HepG2 (cell line): ENCODE measurements around the gene SOCS3. TPM values are rescaled to one million over a fixed set of nuclear protein-coding genes. Genes with fewer than 3 reads are reported as not detected.
A peak's percentile ranks its signal among the peaks of the same experiment; 100 is the strongest.

Source experiments
- ARID5B ChIP-seq: IDR thresholded peaks from 2 replicates; pipeline ENCODE4 v1.4.0; 2020; ENCODE audit warnings: mild to moderate bottlenecking, missing genetic modification reagents
- CBX1 ChIP-seq: IDR thresholded peaks from one replicate; pipeline ENCODE4 v1.6.1; 2016; ENCODE audit warnings: antibody characterized with exemption, low read depth
- FOXK1 ChIP-seq: sonication (generic); formaldehyde crosslinking; IDR thresholded peaks from 2 replicates; pipeline ENCODE4 v1.4.0; 2020; ENCODE audit warnings: low read depth, missing genetic modification reagents, borderline replicate concordance
- NFATC3 ChIP-seq: sonication (generic); formaldehyde crosslinking; IDR thresholded peaks from 2 replicates; pipeline ENCODE4 v1.5.1; 2020; ENCODE audit warnings: mild to moderate bottlenecking, missing genetic modification reagents
- NR2C2 ChIP-seq: sonication (generic); formaldehyde crosslinking; IDR thresholded peaks from 2 replicates; pipeline ENCODE4 v1.4.0; 2020; ENCODE audit warnings: missing genetic modification reagents, mild to moderate bottlenecking, moderate library complexity, borderline replicate concordance
- NRL ChIP-seq: sonication (generic); formaldehyde crosslinking; IDR thresholded peaks from 2 replicates; pipeline ENCODE4 v1.5.0; 2020; ENCODE audit warnings: missing genetic modification reagents, mild to moderate bottlenecking, moderate library complexity, borderline replicate concordance
- RERE ChIP-seq: IDR thresholded peaks from 2 replicates; pipeline ENCODE4 v1.6.1; 2016; ENCODE audit warnings: low read depth, missing genetic modification reagents, missing compliant biosample characterization
- SIN3A ChIP-seq: IDR thresholded peaks from 2 replicates; pipeline ENCODE4 v1.6.1; 2011; ENCODE audit warnings: low read depth, mild to moderate bottlenecking, control low read depth, low read length, borderline replicate concordance
- SRF ChIP-seq: IDR thresholded peaks from 2 replicates; pipeline ENCODE4 v1.6.1; 2011; ENCODE audit warnings: mild to moderate bottlenecking, low read depth, low read length, moderate library complexity
- ZC3H4 ChIP-seq: sonication (generic); formaldehyde crosslinking; IDR thresholded peaks from 2 replicates; pipeline ENCODE4 v1.4.0; 2020; ENCODE audit warnings: missing genetic modification reagents, borderline replicate concordance
- ZNF281 ChIP-seq: sonication (generic); formaldehyde crosslinking; IDR thresholded peaks from 2 replicates; pipeline ENCODE4 v1.4.0; 2020; ENCODE audit warnings: missing genetic modification reagents, borderline replicate concordance
- ZNF556 ChIP-seq: sonication (generic); formaldehyde crosslinking; IDR thresholded peaks from 2 replicates; pipeline ENCODE4 v1.4.0; 2020; ENCODE audit warnings: mild to moderate bottlenecking, missing genetic modification reagents, borderline replicate concordance
- ZNF724P ChIP-seq: sonication (generic); formaldehyde crosslinking; IDR thresholded peaks from 2 replicates; pipeline ENCODE4 v1.8.0; 2022; ENCODE audit warnings: missing genetic modification reagents, borderline replicate concordance
- ZNF747 ChIP-seq: sonication (generic); formaldehyde crosslinking; IDR thresholded peaks from 2 replicates; pipeline ENCODE4 v1.8.1; 2023; ENCODE audit warnings: missing genetic modification reagents, mild to moderate bottlenecking, borderline replicate concordance
- ZSCAN21 ChIP-seq: sonication (generic); formaldehyde crosslinking; IDR thresholded peaks from 2 replicates; pipeline ENCODE4 v1.8.0; 2022; ENCODE audit warnings: mild to moderate bottlenecking, missing genetic modification reagents, moderate library complexity, borderline replicate concordance
- polyA plus RNA-seq, 8 experiments: library from polyadenylated mRNA; depleted of rRNA in 3 of 8; stranded (reverse) in 7 of 8; unstranded in 1 of 8; fragments of >200 nt; fragmentation: Illumina TruSeq in 4 of 8; extraction: Trizol in 4 of 8; gene quantifications; 2 replicates each; pipeline versions ENCODE4 v1.2.1 to v1.2.3, GENCODE V29; 2011 to 2016; ENCODE audit warnings: low read depth in 4 of 8, missing spikeins in 1 of 8, mixed read lengths in 1 of 8; ENCODE audit not compliant: insufficient read depth in 1 of 8
- total RNA-seq, 5 experiments: library from RNA; depleted of rRNA; stranded (reverse); fragments of >200 nt; fragmentation: Illumina TruSeq; extraction: Trizol; gene quantifications; 2 replicates each; pipeline ENCODE4 v1.2.3, GENCODE V29; 2016; ENCODE audit warnings: low read depth in 1 of 5

Gene SOCS3
- total and polyA plus RNA-seq, 2 of the 13 experiments (the other 11 are each of a cell fraction or from before 2014, with no cell fraction given) = 0.77 to 2.4 TPM

- TF ChIP-seq ZNF724P (peak; percentile 84; the same call in 1 of the 2 replicates), ZNF556 (CRISPR knock-in tag) (peak; percentile 94), SIN3A (peak; percentile 98; the same call in 1 of the 2 replicates), CBX1 (peak; percentile 92), NRL (CRISPR knock-in tag) (peak; percentile 67; the same call in 1 of the 2 replicates), FOXK1 (peak; percentile 89; the same call in 1 of the 2 replicates), ZC3H4 (CRISPR knock-in tag) (no peak), ZNF281 (CRISPR knock-in tag) (peak; percentile 55; the same call in 1 of the 2 replicates), RERE (CRISPR knock-in tag) (0 out of 2 replicates have a peak, but pooled peaks have one; percentile 30), ZSCAN21 (CRISPR knock-in tag) (peak; percentile 90; the same call in 1 of the 2 replicates), ARID5B (peak; percentile 79), SRF (0 out of 2 replicates have a peak, but pooled peaks have one; percentile 31), NR2C2 (CRISPR knock-in tag) (peak; percentile 85), ZNF747 (peak; percentile 97), NFATC3 (peak; percentile 85)
Measured at GRCh38 chr17:78378225-78379130, 18.6 kb upstream of the SOCS3 start, which contains the start of gene PGS1 (continued).
